HG03196 (cell line): ENCODE results near the gene SETBP1.

Experiments used
- ATAC-seq: cut with Tn5 transposase; IDR thresholded peaks from one replicate; pipeline ENCODE4 v1.9.1; 2021; ENCODE audit not compliant: unreplicated experiment

Gene SETBP1

GRCh38 chr18:45054636-45055035 lies 373.9 kb downstream of the SETBP1 start:
- ATAC-seq = no peak

- ATAC-seq = no peak
Observed at GRCh38 chr18:45055811-45056210, 375.1 kb downstream of the SETBP1 start.

GRCh38 chr18:45056926-45057325 lies 376.2 kb downstream of the SETBP1 start:
- no peak for ATAC-seq

- ATAC-seq = no peak
Observed at GRCh38 chr18:45057955-45058600, 377.4 kb downstream of the SETBP1 start.

- ATAC-seq = no peak
Observed at GRCh38 chr18:45059695-45060094, 379.0 kb downstream of the SETBP1 start.

- no peak for ATAC-seq
Observed at GRCh38 chr18:45060102-45060501, 379.4 kb downstream of the SETBP1 start.

GRCh38 chr18:45061359-45061758 lies 380.7 kb downstream of the SETBP1 start:
- ATAC-seq = no peak

GRCh38 chr18:45063246-45064038 lies 382.8 kb downstream of the SETBP1 start:
- no peak for ATAC-seq

DNA sequence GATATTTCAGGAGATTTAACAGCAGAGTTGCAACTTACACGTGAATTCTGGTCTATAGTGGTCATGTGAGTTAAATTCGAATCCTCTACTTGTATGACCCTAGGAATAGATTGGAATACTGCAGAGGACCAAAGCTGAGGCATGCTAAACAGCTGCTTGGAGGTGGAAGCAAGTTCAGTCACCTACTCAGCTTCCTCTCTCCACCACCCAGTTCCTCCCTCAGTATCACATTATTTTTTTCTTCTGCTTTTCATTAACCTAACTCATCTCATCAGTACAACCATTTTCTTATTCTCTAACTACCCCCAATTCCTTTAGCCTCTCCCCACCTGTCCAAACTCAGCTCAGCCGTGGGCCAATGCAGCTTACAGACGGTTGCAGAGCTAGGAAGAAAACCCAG lies 385.5 kb downstream of the SETBP1 start:
- ATAC-seq = no peak

GRCh38 chr18:45066886-45067285 lies 386.2 kb downstream of the SETBP1 start:
- ATAC-seq = no peak

GRCh38 chr18:45068400-45069094 lies 387.9 kb downstream of the SETBP1 start:
- ATAC-seq = no peak

GRCh38 chr18:45069546-45069945 lies 388.9 kb downstream of the SETBP1 start:
- ATAC-seq = no peak

DNA sequence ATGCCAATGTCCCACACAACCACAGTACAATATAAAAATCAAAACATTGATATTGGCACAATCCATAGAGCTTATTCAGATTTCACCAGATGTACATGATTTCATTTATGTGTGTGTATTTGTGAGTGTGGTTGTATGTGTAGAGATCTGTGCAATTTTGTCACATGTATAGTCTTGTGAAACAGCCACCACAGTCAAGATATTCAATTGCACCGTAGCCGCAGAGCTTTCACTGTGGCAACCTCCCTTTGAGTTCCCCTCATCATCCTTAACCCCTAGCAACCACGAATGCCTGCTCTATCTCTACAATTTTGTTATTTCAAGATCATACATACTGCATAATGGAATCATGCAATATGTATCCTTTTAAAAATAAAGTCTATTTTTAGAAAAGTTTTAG lies 391.3 kb downstream of the SETBP1 start:
- ATAC-seq = no peak

GRCh38 chr18:45073556-45073955 lies 392.9 kb downstream of the SETBP1 start:
- no peak for ATAC-seq

GRCh38 chr18:45081566-45082181 lies 401.0 kb downstream of the SETBP1 start:
- ATAC-seq = no peak

DNA sequence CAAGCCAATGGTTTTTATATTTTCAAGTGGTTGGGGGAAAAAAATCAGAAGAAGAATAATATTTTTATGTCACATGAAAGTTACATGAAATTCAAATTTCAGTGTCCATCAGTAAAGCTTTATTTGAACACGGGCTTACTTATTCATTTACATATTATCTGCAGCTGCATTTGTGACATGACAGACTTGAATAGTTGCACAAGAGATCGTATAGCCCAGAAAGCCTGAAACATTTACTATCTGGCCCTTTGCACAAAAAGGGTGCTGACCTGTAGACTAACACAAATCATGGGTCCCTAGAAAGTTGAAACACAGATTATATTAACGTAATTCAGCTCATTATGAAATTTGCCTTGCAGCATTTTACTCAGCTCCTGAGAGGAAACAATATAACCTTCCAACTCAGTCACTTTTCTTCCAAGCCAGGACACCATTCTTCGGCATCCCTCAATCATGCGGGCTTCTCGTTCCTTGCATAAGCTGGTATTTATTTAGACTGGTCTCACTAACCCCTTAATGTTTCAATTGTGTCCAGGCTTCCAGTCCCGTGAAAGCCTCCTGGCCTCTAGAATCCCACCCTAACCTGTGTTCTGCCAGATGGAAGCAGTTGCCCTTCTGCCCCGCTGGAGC lies 402.7 kb downstream of the SETBP1 start:
- ATAC-seq = no peak

DNA sequence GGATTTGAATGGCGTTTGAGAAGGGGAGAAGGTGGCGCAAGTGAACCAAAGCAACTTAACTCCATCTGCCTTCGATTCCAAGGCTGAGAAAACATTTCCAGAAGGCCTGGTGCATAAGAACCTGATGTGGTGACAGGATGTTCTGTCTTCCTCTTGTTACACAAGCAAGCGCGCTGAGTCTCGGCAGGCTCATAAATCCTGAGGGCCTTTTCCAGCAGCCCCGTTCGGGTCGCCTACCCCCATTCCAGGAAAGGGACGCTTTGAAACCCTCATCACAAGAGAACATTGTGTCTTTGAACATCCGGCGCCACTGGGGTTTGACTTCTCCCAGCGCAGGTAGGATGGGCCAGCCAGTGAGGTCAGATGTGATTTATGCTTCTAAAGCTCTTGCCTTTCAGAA lies 403.5 kb downstream of the SETBP1 start:
- no peak for ATAC-seq

GRCh38 chr18:45085916-45086624 lies 405.4 kb downstream of the SETBP1 start:
- ATAC-seq = no peak

DNA sequence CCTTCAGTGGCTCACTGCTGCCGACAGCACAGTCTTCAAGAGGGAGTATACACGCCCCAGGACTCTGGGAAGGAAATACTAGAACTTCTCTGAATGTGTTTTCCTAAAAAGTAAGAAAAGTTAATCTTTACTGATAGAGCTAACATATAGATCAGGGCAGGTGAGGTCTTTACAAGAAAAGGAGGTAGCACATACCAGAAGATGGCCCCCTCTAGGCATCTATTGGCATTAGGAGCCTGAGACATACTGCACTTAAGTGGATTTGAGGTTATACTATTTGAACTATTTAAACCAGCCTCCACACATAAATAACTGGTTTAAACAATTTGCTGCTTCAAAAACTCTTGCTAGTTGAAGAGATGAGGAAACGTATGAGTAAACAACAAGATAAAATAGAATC lies 406.1 kb downstream of the SETBP1 start:
- ATAC-seq = no peak

GRCh38 chr18:45090526-45091140 lies 409.9 kb downstream of the SETBP1 start:
- ATAC-seq = no peak
